HG03469 (cell line): ENCODE measurements around the gene EYS.
"Not testable (repeated sequence)": the region's sequence is repeated elsewhere in the genome, so short reads cannot be mapped to it uniquely, and the experiment has no call there.

Source experiments
- ATAC-seq: cut with Tn5 transposase; IDR thresholded peaks from one replicate; pipeline ENCODE4 v1.9.1; 2021; ENCODE audit warnings: mild to moderate bottlenecking, moderate library complexity, moderate number of reproducible peaks; ENCODE audit not compliant: unreplicated experiment

The EYS gene

GRCh38 chr6:65637289-65638046 lies 69.6 kb downstream of the EYS start:
- no peak for ATAC-seq

- no peak for ATAC-seq
These were observed 73.5 kb downstream of the EYS start for GRCh38 chr6:65633501-65633900.

GRCh38 chr6:65631711-65632110 lies 75.3 kb downstream of the EYS start:
- ATAC-seq = no peak

GRCh38 chr6:65627434-65627999 lies 79.5 kb downstream of the EYS start:
- ATAC-seq = not testable (repeated sequence)

GRCh38 chr6:65627015-65627414 lies 80.0 kb downstream of the EYS start:
- no peak for ATAC-seq

- no peak for ATAC-seq
These were observed 83.5 kb downstream of the EYS start for GRCh38 chr6:65623566-65623965.

- ATAC-seq = no peak
These were observed 96.3 kb downstream of the EYS start for GRCh38 chr6:65610746-65611145.

- no peak for ATAC-seq
These were observed 111.5 kb downstream of the EYS start for GRCh38 chr6:65595540-65595939.

GRCh38 chr6:65570340-65570739 lies 136.7 kb downstream of the EYS start:
- no peak for ATAC-seq

- ATAC-seq = no peak
These were observed 137.5 kb downstream of the EYS start for GRCh38 chr6:65569505-65569904.

- not testable (repeated sequence) for ATAC-seq
These were observed 138.0 kb downstream of the EYS start for GRCh38 chr6:65569056-65569455.

GRCh38 chr6:65566117-65566516 lies 140.9 kb downstream of the EYS start:
- ATAC-seq = no peak

GRCh38 chr6:65558071-65558470 lies 149.0 kb downstream of the EYS start:
- no peak for ATAC-seq

GRCh38 chr6:65557224-65557623 lies 149.8 kb downstream of the EYS start:
- ATAC-seq = no peak

GRCh38 chr6:65546894-65547293 lies 160.1 kb downstream of the EYS start:
- no peak for ATAC-seq

GRCh38 chr6:65545920-65546319 lies 161.1 kb downstream of the EYS start:
- no peak for ATAC-seq

GRCh38 chr6:65538644-65539043 lies 168.4 kb downstream of the EYS start:
- ATAC-seq = no peak

GRCh38 chr6:65537600-65537999 lies 169.4 kb downstream of the EYS start:
- ATAC-seq = no peak

GRCh38 chr6:65531533-65531932 lies 175.5 kb downstream of the EYS start:
- ATAC-seq = no peak

GRCh38 chr6:65524232-65524631 lies 182.8 kb downstream of the EYS start:
- ATAC-seq = no peak

- ATAC-seq = no peak
These were observed 201.3 kb downstream of the EYS start for GRCh38 chr6:65505736-65506135.

GRCh38 chr6:65501045-65501444 lies 206.0 kb downstream of the EYS start:
- no peak for ATAC-seq

- not testable (repeated sequence) for ATAC-seq
These were observed 223.4 kb downstream of the EYS start for GRCh38 chr6:65483652-65484051.
